Cerebellar nuclear complex (tissue), 1 donor: Measurements from ENCODE around the gene PRPF38A.

Source experiments
- DNase-seq, 2 experiments: peaks; one replicate each; lab custom pipeline; 2025; lab: John Stamatoyannopoulos, UW

The PRPF38A gene

GRCh38 chr1:52399629-52400028 is 4.8 kb upstream of the PRPF38A start:
- DNase-seq = no peak

GRCh38 chr1:52400131-52400530 is 4.3 kb upstream of the PRPF38A start:
- DNase-seq = no peak

- DNase-seq = no peak
Observed at GRCh38 chr1:52402860-52403240, 1.6 kb upstream of the PRPF38A start.

- no peak for DNase-seq
Observed at GRCh38 chr1:52403566-52404115, 761 bp upstream of the PRPF38A start.

- DNase-seq = no peak
Observed at GRCh38 chr1:52404975-52405338, 555 bp downstream of the PRPF38A start.

- DNase-seq = no peak
Observed at GRCh38 chr1:52413410-52413989, 9.1 kb downstream of the PRPF38A start.

GRCh38 chr1:52414942-52415341 is 10.5 kb downstream of the PRPF38A start:
- no peak for DNase-seq

GRCh38 chr1:52416811-52417210 is 12.4 kb downstream of the PRPF38A start:
- no peak for DNase-seq

- DNase-seq = no peak
Observed at GRCh38 chr1:52420713-52421112, 16.3 kb downstream of the PRPF38A start.

- no peak for DNase-seq
Observed at GRCh38 chr1:52423055-52423454, 18.7 kb downstream of the PRPF38A start.

GRCh38 chr1:52423771-52424170 is 19.4 kb downstream of the PRPF38A start:
- no peak for DNase-seq

- DNase-seq = no peak
Observed at GRCh38 chr1:52424231-52424636, 19.8 kb downstream of the PRPF38A start.

- DNase-seq = no peak
Observed at GRCh38 chr1:52424813-52425212, 20.4 kb downstream of the PRPF38A start.

GRCh38 chr1:52426371-52426770 is 22.0 kb downstream of the PRPF38A start:
- no peak for DNase-seq

- no peak for DNase-seq
Observed at GRCh38 chr1:52427152-52427551, 22.8 kb downstream of the PRPF38A start.

- DNase-seq = no peak
Observed at GRCh38 chr1:52432807-52433206, 28.4 kb downstream of the PRPF38A start.

GRCh38 chr1:52435211-52435610 is 30.8 kb downstream of the PRPF38A start:
- DNase-seq = no peak

GRCh38 chr1:52435650-52436049 is 31.2 kb downstream of the PRPF38A start:
- DNase-seq = no peak

- DNase-seq = no peak
Observed at GRCh38 chr1:52436817-52437216, 32.4 kb downstream of the PRPF38A start.

GRCh38 chr1:52439976-52440375 is 35.6 kb downstream of the PRPF38A start:
- DNase-seq = no peak

GRCh38 chr1:52444463-52444862 is 40.1 kb downstream of the PRPF38A start:
- DNase-seq = no peak

GRCh38 chr1:52454127-52454526 is 49.7 kb downstream of the PRPF38A start:
- DNase-seq = no peak

- DNase-seq = no peak
Observed at GRCh38 chr1:52454779-52455178, 50.4 kb downstream of the PRPF38A start.

- no peak for DNase-seq
Observed at GRCh38 chr1:52455686-52456085, 51.3 kb downstream of the PRPF38A start.
